ENCODE measurements around the gene IGDCC3. TPM values are rescaled to one million over a fixed set of nuclear protein-coding genes. Genes with fewer than 3 reads are reported as not detected.

The IGDCC3 gene
- total and polyA plus RNA-seq, 10 donors, result 0.03 to 0.34 (median 0.03) TPM; not detected in 7

- intact Hi-C loops (cut with DNase I; ENCODE audit: low total_unique reads), result no loop called here
- Histone ChIP-seq H3K9me3 (no peaks in the 10 kb centered on the region), H3K27ac (no peak overlapping the region), H3K36me3 (no peaks in the 10 kb centered on the region), H3K4me3 (peak overlapping the region in 4 of 8 donors; percentile 13 to 72 (median 21)), H3K27me3 (replicated peaks in 1 of 7) (peaks cover 0 to 56% (median 33%) of the 10 kb centered on the region in 7 donors), H3K4me1 (peaks cover 0 to 28% (median 21%) of the 10 kb centered on the region in 6 donors)
- 30 to 62% (median 34%) methylated on average over 15 to 28 of the region's 28 CpGs for WGBS, 5 donors
- DNase-seq, result no peak
- no peak for TF ChIP-seq POLR2AphosphoS5 (IDR thresholded peaks at IDR 0.05)
- no peak for TF ChIP-seq POLR2A (IDR thresholded peaks at IDR 0.05)
- TF ChIP-seq, protein P1, sequence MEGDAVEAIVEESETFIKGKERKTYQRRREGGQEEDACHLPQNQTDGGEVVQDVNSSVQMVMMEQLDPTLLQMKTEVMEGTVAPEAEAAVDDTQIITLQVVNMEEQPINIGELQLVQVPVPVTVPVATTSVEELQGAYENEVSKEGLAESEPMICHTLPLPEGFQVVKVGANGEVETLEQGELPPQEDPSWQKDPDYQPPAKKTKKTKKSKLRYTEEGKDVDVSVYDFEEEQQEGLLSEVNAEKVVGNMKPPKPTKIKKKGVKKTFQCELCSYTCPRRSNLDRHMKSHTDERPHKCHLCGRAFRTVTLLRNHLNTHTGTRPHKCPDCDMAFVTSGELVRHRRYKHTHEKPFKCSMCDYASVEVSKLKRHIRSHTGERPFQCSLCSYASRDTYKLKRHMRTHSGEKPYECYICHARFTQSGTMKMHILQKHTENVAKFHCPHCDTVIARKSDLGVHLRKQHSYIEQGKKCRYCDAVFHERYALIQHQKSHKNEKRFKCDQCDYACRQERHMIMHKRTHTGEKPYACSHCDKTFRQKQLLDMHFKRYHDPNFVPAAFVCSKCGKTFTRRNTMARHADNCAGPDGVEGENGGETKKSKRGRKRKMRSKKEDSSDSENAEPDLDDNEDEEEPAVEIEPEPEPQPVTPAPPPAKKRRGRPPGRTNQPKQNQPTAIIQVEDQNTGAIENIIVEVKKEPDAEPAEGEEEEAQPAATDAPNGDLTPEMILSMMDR (IDR thresholded peaks at IDR 0.05 in 8 of 11, conservative IDR thresholded peaks at IDR 0.05 in 3 of 11), result no peak
Observed at GRCh38 chr15:65423150-65423975, 45.6 kb upstream of the IGDCC3 start.

- TF ChIP-seq POLR2AphosphoS5 (IDR thresholded peaks at IDR 0.05) (no peak), POLR2A (IDR thresholded peaks at IDR 0.05) (no peak)
- TF ChIP-seq, protein P1 (IDR thresholded peaks at IDR 0.05 in 8 of 11, conservative IDR thresholded peaks at IDR 0.05 in 3 of 11), result no peak
- Histone ChIP-seq H3K4me3 (peak overlapping the region in 7 of 8 donors; percentile 32 to 72 (median 41)), H3K27ac (no peak overlapping the region), H3K36me3 (no peaks in the 10 kb centered on the region), H3K27me3 (replicated peaks in 1 of 7) (peaks cover 0 to 74% (median 33%) of the 10 kb centered on the region in 7 donors), H3K9me3 (no peaks in the 10 kb centered on the region), H3K4me1 (peaks cover 0 to 28% (median 21%) of the 10 kb centered on the region in 6 donors)
- intact Hi-C loops (cut with DNase I; ENCODE audit: low total_unique reads), result no loop called here
- no peak for DNase-seq
- 2 to 4% (median 3%) methylated on average over 26 to 39 of the region's 39 CpGs for WGBS, 5 donors
Observed at GRCh38 chr15:65421360-65422215, 43.8 kb upstream of the IGDCC3 start.

DNA sequence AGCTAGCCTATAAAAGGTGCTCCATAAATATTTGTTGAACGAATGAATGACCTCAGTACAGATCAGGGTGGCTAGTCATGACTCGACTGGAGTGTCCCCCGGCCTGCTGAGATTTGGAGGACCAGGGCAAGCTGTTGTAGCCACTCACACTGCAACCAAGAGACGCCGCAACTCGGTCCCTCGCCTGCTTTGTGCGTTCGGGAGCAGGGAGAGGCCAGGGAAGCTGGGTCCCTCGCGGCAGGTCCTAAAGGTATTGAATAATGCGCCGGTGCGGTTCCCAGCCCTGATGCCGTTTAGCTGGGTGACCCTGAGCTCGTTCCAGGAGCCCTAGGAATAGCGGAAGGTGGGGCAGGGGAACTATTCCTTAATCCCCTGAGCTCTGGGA, 43.2 kb upstream of the IGDCC3 start:
- Histone ChIP-seq H3K4me1 (peaks cover 0 to 28% (median 21%) of the 10 kb centered on the region in 6 donors), H3K9me3 (no peaks in the 10 kb centered on the region), H3K36me3 (no peaks in the 10 kb centered on the region), H3K4me3 (peak overlapping the region in 3 of 8 donors; percentile 43 to 72 (median 49)), H3K27me3 (replicated peaks in 1 of 7) (peaks cover 0 to 78% (median 33%) of the 10 kb centered on the region in 7 donors), H3K27ac (no peak overlapping the region)
- 33 to 36% (median 34%) methylated on average over 9 to 17 of the region's 17 CpGs for WGBS, 5 donors
- intact Hi-C loops (cut with DNase I; ENCODE audit: low total_unique reads), result no loop called here
- TF ChIP-seq, protein P1 (IDR thresholded peaks at IDR 0.05 in 8 of 11, conservative IDR thresholded peaks at IDR 0.05 in 3 of 11), result no peak
- TF ChIP-seq POLR2AphosphoS5 (IDR thresholded peaks at IDR 0.05) (no peak), POLR2A (IDR thresholded peaks at IDR 0.05) (no peak)
- no peak for DNase-seq
